Common myeloid progenitor, CD34-positive (primary cell): ENCODE results near the gene SCRT2.
A peak's percentile ranks its signal among the peaks of the same experiment; 100 is the strongest.

Source experiments
- CTCF ChIA-PET: fragments of 350-600 bp; sonication (Branson Sonifier 250); formaldehyde crosslinking; loops from one replicate; lab custom pipeline; 2021; ENCODE audit warnings: antibody characterized with exemption; lab: Charles Lee
- POLR2A ChIA-PET: fragments of 350-600 bp; sonication (Branson Sonifier 250); formaldehyde crosslinking; loops from one replicate; lab custom pipeline; 2021; ENCODE audit warnings: antibody characterized with exemption; lab: Charles Lee
- DNase-seq, 3 donors: peaks; one replicate each; pipeline versions ENCODE4 v3.0.0 to v3.0.0-alpha.2; 2013
- H3K27ac ChIP-seq, 2 experiments: 1 replicate in 1 of 2; 2 replicates in 1 of 2; pipeline ENCODE4 v1.7.0; 2013; ENCODE audit warnings: inconsistent platforms in 2 of 2, low read length in 2 of 2, mild to moderate bottlenecking in 2 of 2, low read depth in 1 of 2, moderate library complexity in 1 of 2; ENCODE audit not compliant: severe bottlenecking in 2 of 2, insufficient read depth in 1 of 2, poor library complexity in 1 of 2
- H3K27me3 ChIP-seq, 5 experiments: replicated peaks in 2 of 5; 1 replicate in 3 of 5; 2 replicates in 2 of 5; pipeline versions ENCODE4 v1.6.1 to v1.7.0; 2013; ENCODE audit warnings: low read length in 4 of 5, mild to moderate bottlenecking in 2 of 5, moderate library complexity in 2 of 5, inconsistent platforms in 1 of 5; ENCODE audit not compliant: insufficient read depth in 5 of 5, control insufficient read depth in 4 of 5
- H3K36me3 ChIP-seq, 4 experiments: 1 replicate in 2 of 4; 2 replicates in 2 of 4; pipeline versions ENCODE4 v1.6.1 to v1.7.0; 2013; ENCODE audit warnings: low read length in 3 of 4, control low read depth in 1 of 4, mild to moderate bottlenecking in 1 of 4; ENCODE audit not compliant: control insufficient read depth in 4 of 4, insufficient read depth in 4 of 4
- H3K4me1 ChIP-seq, 4 experiments: 1 replicate in 3 of 4; 2 replicates in 1 of 4; pipeline versions ENCODE4 v1.6.1 to v1.7.1; 2013; ENCODE audit warnings: low read length in 3 of 4, mild to moderate bottlenecking in 3 of 4, control low read depth in 1 of 4, inconsistent platforms in 1 of 4, moderate library complexity in 1 of 4; ENCODE audit not compliant: control insufficient read depth in 4 of 4, insufficient read depth in 4 of 4; ENCODE audit errors: control extremely low read depth in 1 of 4
- H3K4me3 ChIP-seq, 7 experiments: 1 replicate in 4 of 7; 2 replicates in 3 of 7; pipeline versions ENCODE4 v1.5.1 to v1.7.0; 2013; ENCODE audit warnings: mild to moderate bottlenecking in 7 of 7, low read length in 6 of 7, moderate library complexity in 6 of 7, inconsistent platforms in 2 of 7, low read depth in 2 of 7, control low read depth in 1 of 7; ENCODE audit not compliant: insufficient read depth in 4 of 7, control insufficient read depth in 1 of 7; ENCODE audit errors: extremely low read depth in 1 of 7
- H3K9me3 ChIP-seq, 5 experiments: 1 replicate in 4 of 5; 2 replicates in 1 of 5; pipeline versions ENCODE4 v1.6.1 to v1.7.1; 2013; ENCODE audit warnings: low read length in 4 of 5, mild to moderate bottlenecking in 2 of 5, inconsistent platforms in 1 of 5, low read depth in 1 of 5, moderate library complexity in 1 of 5; ENCODE audit not compliant: control insufficient read depth in 4 of 5, insufficient read depth in 2 of 5; ENCODE audit errors: control extremely low read depth in 1 of 5
- WGBS: methylation state at CpG from one replicate; pipeline ENCODE4 v1.1.5; 2013; ENCODE audit not compliant: insufficient coverage; 5-methylcytosine and 5-hydroxymethylcytosine counted together

The SCRT2 gene

DNA sequence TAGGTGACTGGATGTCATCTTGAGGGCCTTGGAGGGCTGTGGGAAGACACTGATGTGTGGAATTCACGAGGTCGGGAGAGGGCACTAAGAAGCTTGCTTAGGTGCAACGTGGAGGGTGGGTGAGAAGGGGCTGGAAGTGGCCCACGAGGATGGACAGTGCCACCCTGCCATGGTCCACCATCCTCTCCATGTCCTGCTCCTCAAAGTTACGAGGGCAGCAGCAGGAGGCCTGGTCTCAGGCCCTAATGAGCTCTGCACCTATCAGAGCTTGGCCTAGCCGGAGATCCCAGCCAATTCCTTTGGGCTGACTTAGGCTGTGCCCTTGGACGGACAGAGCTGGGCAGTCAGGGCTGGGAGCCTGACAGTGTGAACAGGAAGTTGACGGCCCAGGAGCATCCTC lies 27.8 kb upstream of the SCRT2 start:
- WGBS: 96% methylated on average over 3 of the region's 8 CpGs

DNA sequence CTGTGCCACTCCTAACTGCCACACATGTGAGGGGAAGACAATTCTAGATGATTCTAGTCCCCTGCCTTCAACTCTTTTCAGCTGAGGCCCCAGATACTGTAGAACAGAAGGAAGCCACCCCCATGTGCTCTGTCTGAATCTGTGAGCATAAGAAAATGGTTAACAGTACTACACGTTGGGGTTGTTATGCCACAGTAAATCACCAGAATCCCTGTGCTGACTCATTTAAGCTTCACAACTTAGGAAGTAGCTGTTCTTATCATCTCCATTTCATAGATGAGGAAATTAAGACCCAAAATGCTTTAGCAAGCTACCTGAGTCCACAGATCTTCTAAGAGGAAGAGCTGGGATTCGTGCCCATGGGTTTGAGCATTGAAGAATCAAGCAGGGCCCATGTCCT lies 27.4 kb upstream of the SCRT2 start:
- no peaks in the 10 kb centered on the region for H3K36me3 ChIP-seq
- H3K9me3 ChIP-seq: no peaks in the 10 kb centered on the region
- DNase-seq: peak in 2 of 3 donors; percentile 58 to 74
- 50% methylated on average over 1 of the region's 2 CpGs for WGBS
- ChIA-PET CTCF (interaction anchor here (1.0 to 1.6 kb wide), 6 partner anchors 15 to 51 kb away, joined by 3 to 4 read pairs (median 4); no protein-coding TSS in a partner anchor), POLR2A (no interaction called here)
- H3K27me3 ChIP-seq: peaks cover 0 to 2% (median 0%) of the 10 kb centered on the region in 5 experiments
- H3K4me1 ChIP-seq: peaks cover 0 to 13% (median 4%) of the 10 kb centered on the region in 4 experiments
- H3K27ac ChIP-seq: no peak overlapping the region
- no peak overlapping the region for H3K4me3 ChIP-seq

More for the DNA sequence above, 27.8 kb upstream of the SCRT2 start:
- CTCF ChIA-PET: interaction anchor here (1.0 to 1.6 kb wide), 4 partner anchors 15 to 45 kb away, joined by 3 to 4 read pairs (median 4); no protein-coding TSS in a partner anchor
- no peaks in the 10 kb centered on the region for H3K36me3 ChIP-seq
- no peak overlapping the region for H3K27ac ChIP-seq
- no peak overlapping the region for H3K4me3 ChIP-seq
- H3K9me3 ChIP-seq: peaks cover 0 to 2% (median under 1%) of the 10 kb centered on the region in 5 experiments
- no peak for DNase-seq
- H3K4me1 ChIP-seq: peaks cover 0 to 13% (median 4%) of the 10 kb centered on the region in 4 experiments
- H3K27me3 ChIP-seq: peaks cover 0 to 3% (median 0%) of the 10 kb centered on the region in 5 experiments
- POLR2A ChIA-PET: no interaction called here

DNA sequence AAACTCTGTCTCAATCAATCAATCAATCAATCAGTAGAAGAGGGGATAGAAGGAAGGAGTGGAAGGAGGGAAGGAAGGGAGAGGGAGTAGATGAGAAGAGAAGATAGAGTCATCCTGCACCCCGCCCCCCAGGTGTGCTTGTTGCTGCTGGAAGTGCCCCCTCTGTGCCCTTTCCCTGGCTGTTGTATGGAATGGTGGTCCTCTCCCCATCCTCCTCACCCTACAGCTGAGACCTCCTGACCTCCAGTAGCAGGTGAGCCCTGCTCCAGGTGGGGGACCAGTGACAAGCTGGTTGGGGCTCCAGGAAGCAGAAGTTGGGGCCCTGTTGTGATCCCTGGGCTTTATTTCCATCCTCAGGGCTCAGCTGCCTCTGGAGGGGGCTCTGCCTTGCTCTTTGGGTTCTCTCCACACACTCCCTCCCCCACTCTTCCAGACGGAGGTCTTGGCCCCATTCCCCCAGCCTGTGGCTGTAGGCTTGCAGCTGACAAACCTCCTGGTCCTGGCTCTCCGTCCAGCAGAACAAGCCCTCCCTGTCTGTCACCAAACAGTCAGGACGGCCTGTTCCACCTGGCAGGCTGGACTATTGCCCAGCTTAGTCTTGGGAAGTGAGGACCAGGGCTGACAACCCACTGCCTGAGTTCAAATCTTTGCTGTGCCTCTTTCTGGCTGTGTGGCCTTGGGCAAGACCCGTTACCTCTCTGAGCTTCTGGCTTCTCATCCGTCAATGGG lies 26.0 kb upstream of the SCRT2 start:
- Histone ChIP-seq H3K4me3 (no peak overlapping the region), H3K9me3 (no peaks in the 10 kb centered on the region), H3K4me1 (peaks cover 0 to 13% (median 4%) of the 10 kb centered on the region in 4 experiments), H3K27me3 (peaks cover 0 to 2% (median 0%) of the 10 kb centered on the region in 5 experiments), H3K36me3 (no peaks in the 10 kb centered on the region), H3K27ac (no peak overlapping the region)
- 86% methylated on average over 5 of the region's 6 CpGs for WGBS
- ChIA-PET POLR2A (no interaction called here), CTCF (interaction anchor here (0.8 to 1.6 kb wide), 5 partner anchors 17 to 53 kb away, joined by 3 to 4 read pairs (median 3); no protein-coding TSS in a partner anchor)
- DNase-seq: no peak

DNA sequence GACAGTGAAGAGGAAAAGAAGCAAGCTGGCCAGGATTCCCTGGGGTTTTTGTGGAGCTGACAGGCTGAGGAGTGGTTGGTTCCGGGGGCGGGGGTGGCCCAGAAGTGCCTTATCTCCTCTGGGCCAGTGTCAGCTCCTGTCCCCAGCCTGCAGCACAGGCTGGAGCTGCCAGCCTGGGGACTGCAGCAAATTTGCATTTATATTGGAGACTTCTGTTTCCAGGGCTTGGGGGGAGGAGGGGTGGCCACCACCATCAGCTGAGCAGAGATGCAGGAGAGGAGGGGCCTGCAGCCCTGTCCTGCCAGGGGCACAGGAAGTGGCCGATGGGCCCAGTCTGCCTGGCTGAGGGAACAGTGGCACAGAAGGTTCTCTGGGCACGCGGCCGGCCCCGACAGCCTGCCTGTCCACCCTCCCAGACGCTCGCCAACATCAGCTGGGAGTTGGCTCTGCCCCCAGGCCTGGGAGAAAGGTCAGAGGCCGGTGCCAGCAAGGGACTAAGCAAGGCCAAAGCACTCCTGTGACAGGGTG lies 24.3 kb upstream of the SCRT2 start:
- Histone ChIP-seq H3K9me3 (no peaks in the 10 kb centered on the region), H3K27me3 (peaks cover 0 to 2% (median 0%) of the 10 kb centered on the region in 5 experiments), H3K4me1 (peaks cover 0 to 13% (median 4%) of the 10 kb centered on the region in 4 experiments), H3K4me3 (no peak overlapping the region), H3K27ac (no peak overlapping the region), H3K36me3 (no peaks in the 10 kb centered on the region)
- POLR2A ChIA-PET: no interaction called here
- DNase-seq: no peak
- CTCF ChIA-PET: interaction anchor here (0.9 to 1.9 kb wide), 2 partner anchors 10 to 54 kb away, joined by 3 to 5 read pairs; no protein-coding TSS in a partner anchor
- 88% methylated on average over 7 of the region's 10 CpGs for WGBS

- no peaks in the 10 kb centered on the region for H3K9me3 ChIP-seq
- H3K27me3 ChIP-seq: peaks cover 0 to 2% (median 0%) of the 10 kb centered on the region in 5 experiments
- no peak overlapping the region for H3K27ac ChIP-seq
- H3K36me3 ChIP-seq: no peaks in the 10 kb centered on the region
- POLR2A ChIA-PET: no interaction called here
- WGBS: 80% methylated on average over 4 of the region's 6 CpGs
- DNase-seq: no peak
- CTCF ChIA-PET: interaction anchor here (1.9 kb wide), 1 partner anchor 10 kb away, joined by 5 read pairs; no protein-coding TSS in a partner anchor
- peaks cover 0 to 13% (median 4%) of the 10 kb centered on the region in 4 experiments for H3K4me1 ChIP-seq
- H3K4me3 ChIP-seq: no peak overlapping the region
Measured at GRCh38 chr20:699342-699741, 23.7 kb upstream of the SCRT2 start.

DNA sequence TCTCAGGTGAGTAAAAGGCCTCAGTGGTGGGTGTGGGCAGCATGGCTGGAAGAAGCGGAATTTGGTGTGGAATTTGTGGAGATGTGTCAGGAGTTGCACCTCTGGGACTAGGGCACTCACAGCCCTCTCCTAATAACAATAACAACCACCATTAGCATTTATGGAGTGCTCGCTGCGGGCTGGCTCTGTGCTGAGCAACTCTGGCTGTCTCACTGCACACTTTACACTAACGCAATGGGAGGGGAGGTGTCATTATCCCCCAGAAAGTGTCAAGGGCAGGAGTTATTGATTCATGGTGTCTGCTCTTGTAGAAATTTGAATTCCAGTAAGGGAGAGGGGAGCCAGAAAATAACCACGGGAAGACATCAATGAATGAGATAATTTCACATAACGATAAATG lies 22.7 kb upstream of the SCRT2 start:
- Histone ChIP-seq H3K4me3 (no peak overlapping the region), H3K27ac (no peak overlapping the region), H3K27me3 (peaks cover 0 to 2% (median 0%) of the 10 kb centered on the region in 5 experiments), H3K36me3 (no peaks in the 10 kb centered on the region), H3K4me1 (peaks cover 0 to 11% (median 4%) of the 10 kb centered on the region in 4 experiments), H3K9me3 (no peaks in the 10 kb centered on the region)
- ChIA-PET CTCF (interaction anchor here (1.9 kb wide), 1 partner anchor 11 kb away, joined by 5 read pairs; no protein-coding TSS in a partner anchor), POLR2A (no interaction called here)
- 90% methylated on average over 3 of the region's 6 CpGs for WGBS
- no peak for DNase-seq

- ChIA-PET CTCF (no interaction called here), POLR2A (no interaction called here)
- Histone ChIP-seq H3K36me3 (no peaks in the 10 kb centered on the region), H3K4me3 (no peak overlapping the region), H3K27me3 (peaks cover 0 to 2% (median 0%) of the 10 kb centered on the region in 5 experiments), H3K27ac (no peak overlapping the region), H3K4me1 (peaks cover 0 to 7% (median 1%) of the 10 kb centered on the region in 4 experiments), H3K9me3 (no peaks in the 10 kb centered on the region)
- DNase-seq: no peak
- 91% methylated on average over 9 of the region's 9 CpGs for WGBS
Measured at GRCh38 chr20:697826-698225, 22.2 kb upstream of the SCRT2 start.
